ENCODE measurements around the gene UBE2F.

Gene UBE2F

DNA sequence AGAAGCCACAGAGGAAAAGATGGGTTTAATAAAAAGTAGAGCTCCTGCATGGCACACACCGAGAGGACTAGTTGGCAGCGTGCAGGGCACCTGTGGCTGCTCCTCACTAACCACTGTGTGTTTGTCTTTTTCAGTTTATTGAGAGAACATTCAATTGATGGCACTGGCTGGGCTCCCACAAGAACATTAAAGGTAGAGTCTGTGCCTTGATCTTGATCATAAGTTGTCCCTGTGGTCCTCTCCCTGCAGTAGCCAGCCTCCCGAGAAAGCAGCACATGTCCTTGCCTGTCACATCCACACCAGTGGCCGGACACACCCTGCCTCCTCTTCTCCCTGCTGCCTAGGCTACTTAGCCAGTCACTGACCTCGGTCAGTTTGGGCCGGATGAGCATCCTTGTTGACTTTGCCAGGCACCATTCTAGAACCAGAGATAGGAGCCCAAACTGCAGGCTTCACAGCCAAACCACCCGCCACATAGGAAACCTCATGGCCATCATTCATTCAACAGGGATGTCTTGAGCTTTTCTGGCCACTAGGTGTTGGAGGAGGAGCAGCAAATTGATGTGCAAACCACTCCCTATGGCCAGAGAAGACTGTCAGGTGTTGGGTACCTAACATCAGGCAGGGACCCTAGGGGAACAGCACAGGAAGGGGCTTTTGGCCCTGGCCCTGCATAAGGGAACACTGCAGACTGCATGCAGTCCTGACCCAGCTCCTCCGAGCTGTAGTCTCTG lies 63.8 kb downstream of the UBE2F start:
- TF ChIP-seq TEAD4 (IDR thresholded peaks at IDR 0.05) (no peak), YY1 (IDR thresholded peaks at IDR 0.05; ENCODE audit: low read depth) (no peak), TCF12 (IDR thresholded peaks at IDR 0.05; ENCODE audit: low read depth) (no peak), FOXM1 (IDR thresholded peaks at IDR 0.05; ENCODE audit: borderline replicate concordance, low read depth) (no peak), TAF1 (IDR thresholded peaks at IDR 0.05; ENCODE audit: low read depth) (no peak), CEBPB (IDR thresholded peaks at IDR 0.05) (no peak), NFIC (IDR thresholded peaks at IDR 0.05) (no peak), RAD21 (IDR thresholded peaks at IDR 0.05; ENCODE audit: low read depth) (no peak), EP300 (IDR thresholded peaks at IDR 0.05; ENCODE audit: borderline replicate concordance) (no peak), CREB1 (IDR thresholded peaks at IDR 0.05; ENCODE audit: low read depth) (no peak), ZBTB7A (IDR thresholded peaks at IDR 0.05; ENCODE audit: low read depth) (no peak), EGR1 (IDR thresholded peaks at IDR 0.05) (no peak)
- TF ChIP-seq, protein P1, sequence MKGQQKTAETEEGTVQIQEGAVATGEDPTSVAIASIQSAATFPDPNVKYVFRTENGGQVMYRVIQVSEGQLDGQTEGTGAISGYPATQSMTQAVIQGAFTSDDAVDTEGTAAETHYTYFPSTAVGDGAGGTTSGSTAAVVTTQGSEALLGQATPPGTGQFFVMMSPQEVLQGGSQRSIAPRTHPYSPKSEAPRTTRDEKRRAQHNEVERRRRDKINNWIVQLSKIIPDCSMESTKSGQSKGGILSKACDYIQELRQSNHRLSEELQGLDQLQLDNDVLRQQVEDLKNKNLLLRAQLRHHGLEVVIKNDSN (IDR thresholded peaks at IDR 0.05), result no peak
- TF ChIP-seq, protein P2, sequence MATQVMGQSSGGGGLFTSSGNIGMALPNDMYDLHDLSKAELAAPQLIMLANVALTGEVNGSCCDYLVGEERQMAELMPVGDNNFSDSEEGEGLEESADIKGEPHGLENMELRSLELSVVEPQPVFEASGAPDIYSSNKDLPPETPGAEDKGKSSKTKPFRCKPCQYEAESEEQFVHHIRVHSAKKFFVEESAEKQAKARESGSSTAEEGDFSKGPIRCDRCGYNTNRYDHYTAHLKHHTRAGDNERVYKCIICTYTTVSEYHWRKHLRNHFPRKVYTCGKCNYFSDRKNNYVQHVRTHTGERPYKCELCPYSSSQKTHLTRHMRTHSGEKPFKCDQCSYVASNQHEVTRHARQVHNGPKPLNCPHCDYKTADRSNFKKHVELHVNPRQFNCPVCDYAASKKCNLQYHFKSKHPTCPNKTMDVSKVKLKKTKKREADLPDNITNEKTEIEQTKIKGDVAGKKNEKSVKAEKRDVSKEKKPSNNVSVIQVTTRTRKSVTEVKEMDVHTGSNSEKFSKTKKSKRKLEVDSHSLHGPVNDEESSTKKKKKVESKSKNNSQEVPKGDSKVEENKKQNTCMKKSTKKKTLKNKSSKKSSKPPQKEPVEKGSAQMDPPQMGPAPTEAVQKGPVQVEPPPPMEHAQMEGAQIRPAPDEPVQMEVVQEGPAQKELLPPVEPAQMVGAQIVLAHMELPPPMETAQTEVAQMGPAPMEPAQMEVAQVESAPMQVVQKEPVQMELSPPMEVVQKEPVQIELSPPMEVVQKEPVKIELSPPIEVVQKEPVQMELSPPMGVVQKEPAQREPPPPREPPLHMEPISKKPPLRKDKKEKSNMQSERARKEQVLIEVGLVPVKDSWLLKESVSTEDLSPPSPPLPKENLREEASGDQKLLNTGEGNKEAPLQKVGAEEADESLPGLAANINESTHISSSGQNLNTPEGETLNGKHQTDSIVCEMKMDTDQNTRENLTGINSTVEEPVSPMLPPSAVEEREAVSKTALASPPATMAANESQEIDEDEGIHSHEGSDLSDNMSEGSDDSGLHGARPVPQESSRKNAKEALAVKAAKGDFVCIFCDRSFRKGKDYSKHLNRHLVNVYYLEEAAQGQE (IDR thresholded peaks at IDR 0.05; ENCODE audit: low read depth), result no peak
- TF ChIP-seq, protein P3, sequence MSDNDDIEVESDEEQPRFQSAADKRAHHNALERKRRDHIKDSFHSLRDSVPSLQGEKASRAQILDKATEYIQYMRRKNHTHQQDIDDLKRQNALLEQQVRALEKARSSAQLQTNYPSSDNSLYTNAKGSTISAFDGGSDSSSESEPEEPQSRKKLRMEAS (IDR thresholded peaks at IDR 0.05), result no peak

- TF ChIP-seq YY1 (IDR thresholded peaks at IDR 0.05; ENCODE audit: low read depth) (no peak), EP300 (IDR thresholded peaks at IDR 0.05; ENCODE audit: borderline replicate concordance) (no peak), TCF12 (IDR thresholded peaks at IDR 0.05; ENCODE audit: low read depth) (no peak), TEAD4 (IDR thresholded peaks at IDR 0.05) (no peak), TAF1 (IDR thresholded peaks at IDR 0.05; ENCODE audit: low read depth) (no peak), FOXM1 (IDR thresholded peaks at IDR 0.05; ENCODE audit: borderline replicate concordance, low read depth) (no peak), RAD21 (IDR thresholded peaks at IDR 0.05; ENCODE audit: low read depth) (no peak), NFIC (IDR thresholded peaks at IDR 0.05) (no peak), CREB1 (IDR thresholded peaks at IDR 0.05; ENCODE audit: low read depth) (no peak), EGR1 (IDR thresholded peaks at IDR 0.05) (no peak)
- TF ChIP-seq, protein P3 (IDR thresholded peaks at IDR 0.05), result no peak
- TF ChIP-seq, protein P2 (IDR thresholded peaks at IDR 0.05; ENCODE audit: low read depth), result no peak
- TF ChIP-seq, protein P1 (IDR thresholded peaks at IDR 0.05), result no peak
These were observed 64.9 kb downstream of the UBE2F start for GRCh38 chr2:238031751-238032150.

GRCh38 chr2:238032755-238033337 lies 66.0 kb downstream of the UBE2F start:
- TF ChIP-seq FOXM1 (IDR thresholded peaks at IDR 0.05; ENCODE audit: borderline replicate concordance, low read depth) (no peak), TAF1 (IDR thresholded peaks at IDR 0.05; ENCODE audit: low read depth) (no peak), TCF12 (IDR thresholded peaks at IDR 0.05; ENCODE audit: low read depth) (no peak), NFIC (IDR thresholded peaks at IDR 0.05) (no peak), EGR1 (IDR thresholded peaks at IDR 0.05) (no peak), TEAD4 (IDR thresholded peaks at IDR 0.05) (no peak), CEBPB (IDR thresholded peaks at IDR 0.05) (no peak), ZBTB7A (IDR thresholded peaks at IDR 0.05; ENCODE audit: low read depth) (no peak), EP300 (IDR thresholded peaks at IDR 0.05; ENCODE audit: borderline replicate concordance) (no peak), YY1 (IDR thresholded peaks at IDR 0.05; ENCODE audit: low read depth) (no peak), RAD21 (IDR thresholded peaks at IDR 0.05; ENCODE audit: low read depth) (no peak), CREB1 (IDR thresholded peaks at IDR 0.05; ENCODE audit: low read depth) (no peak)
- TF ChIP-seq, protein P2 (IDR thresholded peaks at IDR 0.05; ENCODE audit: low read depth), result no peak
- TF ChIP-seq, protein P3 (IDR thresholded peaks at IDR 0.05), result no peak
- TF ChIP-seq, protein P1 (IDR thresholded peaks at IDR 0.05), result no peak

Data from Ishikawa (cell line).